HFF-Myc (cell line): ENCODE measurements around the gene WDR49.

Experiments
- DNase-seq: peaks from one replicate; pipeline ENCODE4 v3.0.0-alpha.2; 2011; ENCODE audit warnings: low read depth; ENCODE audit errors: extremely low read depth
- H3K4me3 ChIP-seq: replicated peaks from 2 replicates; pipeline ENCODE4 v1.5.1; 2011; ENCODE audit warnings: low read depth, mild to moderate bottlenecking, control low read depth, low read length
- TF ChIP-seq, protein P1 (sequence below): IDR thresholded peaks from 2 replicates; pipeline ENCODE4 v1.5.1; 2012; ENCODE audit warnings: mild to moderate bottlenecking, low read depth, low read length, control low read depth; ENCODE audit errors: missing control alignments

WDR49 gene

DNA sequence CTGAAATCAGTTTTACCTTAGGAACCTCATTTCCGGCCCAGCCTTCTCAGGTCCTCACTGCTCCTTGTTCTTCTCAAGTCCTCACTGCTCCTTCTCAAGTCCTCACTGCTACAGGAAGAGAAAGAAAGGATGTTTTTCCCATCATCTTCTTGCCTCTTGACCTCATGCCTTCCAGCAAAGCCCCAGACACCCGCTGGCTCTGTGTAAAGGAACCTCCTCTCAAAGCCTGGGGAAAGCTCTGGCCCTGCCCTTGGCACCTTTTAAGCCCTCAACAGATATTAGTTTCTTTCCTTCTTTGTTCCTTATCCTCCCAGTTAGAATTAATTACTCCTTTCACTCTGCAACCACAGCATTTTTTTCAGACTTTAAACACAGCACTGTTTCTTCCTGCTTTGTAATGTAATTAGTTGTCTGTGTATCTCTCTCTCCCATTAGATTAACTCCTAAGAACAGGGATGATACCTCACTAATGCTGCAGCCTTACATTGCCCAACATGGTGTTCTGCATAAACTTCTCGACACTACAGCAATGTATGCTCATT is 4.0 kb upstream of the WDR49 start:
- TF ChIP-seq, protein P1, sequence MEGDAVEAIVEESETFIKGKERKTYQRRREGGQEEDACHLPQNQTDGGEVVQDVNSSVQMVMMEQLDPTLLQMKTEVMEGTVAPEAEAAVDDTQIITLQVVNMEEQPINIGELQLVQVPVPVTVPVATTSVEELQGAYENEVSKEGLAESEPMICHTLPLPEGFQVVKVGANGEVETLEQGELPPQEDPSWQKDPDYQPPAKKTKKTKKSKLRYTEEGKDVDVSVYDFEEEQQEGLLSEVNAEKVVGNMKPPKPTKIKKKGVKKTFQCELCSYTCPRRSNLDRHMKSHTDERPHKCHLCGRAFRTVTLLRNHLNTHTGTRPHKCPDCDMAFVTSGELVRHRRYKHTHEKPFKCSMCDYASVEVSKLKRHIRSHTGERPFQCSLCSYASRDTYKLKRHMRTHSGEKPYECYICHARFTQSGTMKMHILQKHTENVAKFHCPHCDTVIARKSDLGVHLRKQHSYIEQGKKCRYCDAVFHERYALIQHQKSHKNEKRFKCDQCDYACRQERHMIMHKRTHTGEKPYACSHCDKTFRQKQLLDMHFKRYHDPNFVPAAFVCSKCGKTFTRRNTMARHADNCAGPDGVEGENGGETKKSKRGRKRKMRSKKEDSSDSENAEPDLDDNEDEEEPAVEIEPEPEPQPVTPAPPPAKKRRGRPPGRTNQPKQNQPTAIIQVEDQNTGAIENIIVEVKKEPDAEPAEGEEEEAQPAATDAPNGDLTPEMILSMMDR, result no peak
- no peak for DNase-seq
- no peak overlapping the region for H3K4me3 ChIP-seq

- H3K4me3 ChIP-seq, result no peak overlapping the region
Measured at GRCh38 chr3:167656821-167657220, 3.1 kb upstream of the WDR49 start.

DNA sequence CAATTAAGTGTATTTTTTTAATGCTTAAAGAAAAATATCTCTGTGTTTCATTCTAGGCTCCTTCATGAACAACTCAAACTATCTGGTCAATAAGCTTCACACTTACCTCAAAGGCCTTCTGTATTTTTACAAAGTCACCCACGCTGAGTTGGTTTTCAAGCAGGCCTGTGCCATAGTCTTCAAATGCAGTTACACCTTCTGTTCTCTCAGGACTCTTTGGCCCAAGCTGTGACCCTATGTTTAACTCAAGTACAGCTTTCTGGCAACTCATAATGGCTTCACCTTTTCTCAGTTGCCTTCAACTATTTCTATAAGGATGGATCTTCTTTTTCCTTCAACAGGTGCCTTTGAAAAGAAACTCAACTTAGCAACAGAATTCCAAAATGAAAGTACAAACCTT is 587 bp downstream of the WDR49 start:
- DNase-seq, result no peak
- TF ChIP-seq, protein P1, result no peak
- no peak overlapping the region for H3K4me3 ChIP-seq

More at GRCh38 chr3:167656821-167657220, 3.1 kb upstream of the WDR49 start:
- TF ChIP-seq, protein P1, result no peak
- DNase-seq, result no peak

DNA sequence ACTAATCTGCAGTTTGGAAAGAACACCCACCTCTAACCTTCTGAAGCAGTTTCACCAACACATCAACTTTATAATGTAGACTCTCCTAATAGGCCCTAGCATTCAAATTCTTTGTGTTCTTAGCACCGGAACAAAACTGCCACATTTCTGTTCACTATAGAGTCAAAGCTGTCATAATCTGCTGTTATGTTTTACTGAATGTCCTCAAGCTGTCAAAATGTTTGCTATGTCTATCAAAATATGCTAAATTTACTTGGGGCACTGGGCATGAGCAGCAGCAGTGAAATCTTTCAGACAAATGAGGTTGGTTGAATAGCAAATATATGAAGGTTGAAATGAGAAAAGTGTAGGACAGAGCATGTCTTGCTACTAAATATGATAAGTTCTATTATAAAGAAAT is 1.9 kb downstream of the WDR49 start:
- DNase-seq, result no peak
- H3K4me3 ChIP-seq, result no peak overlapping the region
- TF ChIP-seq, protein P1, result no peak

DNA sequence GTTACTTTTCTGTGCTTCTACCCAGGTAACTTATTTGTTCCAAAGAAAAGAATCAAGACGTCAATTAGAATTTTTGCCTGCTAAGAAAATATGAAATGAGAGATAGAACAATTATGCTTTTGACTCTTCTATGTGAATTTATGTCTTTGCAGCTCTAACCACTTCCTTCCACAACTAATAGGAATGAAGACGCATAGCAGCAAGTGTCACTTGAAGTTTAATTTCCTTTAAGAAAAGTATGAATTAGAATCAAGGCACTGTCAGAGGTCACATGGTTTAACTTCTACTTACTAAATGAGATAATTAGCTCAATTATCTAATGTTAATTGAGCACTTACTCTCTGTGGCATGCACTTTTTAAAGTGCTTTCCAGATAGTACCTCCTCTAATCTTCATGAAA is 3.3 kb downstream of the WDR49 start:
- no peak overlapping the region for H3K4me3 ChIP-seq
- no peak for DNase-seq
- TF ChIP-seq, protein P1, result no peak

GRCh38 chr3:167649746-167650145 is 4.0 kb downstream of the WDR49 start:
- no peak for DNase-seq
- H3K4me3 ChIP-seq, result no peak overlapping the region
- TF ChIP-seq, protein P1, result no peak

GRCh38 chr3:167644611-167645010 is 9.1 kb downstream of the WDR49 start:
- DNase-seq, result no peak
- TF ChIP-seq, protein P1, result no peak
- H3K4me3 ChIP-seq, result no peak overlapping the region
